ENCODE results near the gene CACNG4. TPM values are rescaled to one million over a fixed set of nuclear protein-coding genes. Genes with fewer than 3 reads are reported as not detected.

Gene CACNG4
- total RNA-seq, 1 donor from 2014 or later, result 0.34 TPM

DNA sequence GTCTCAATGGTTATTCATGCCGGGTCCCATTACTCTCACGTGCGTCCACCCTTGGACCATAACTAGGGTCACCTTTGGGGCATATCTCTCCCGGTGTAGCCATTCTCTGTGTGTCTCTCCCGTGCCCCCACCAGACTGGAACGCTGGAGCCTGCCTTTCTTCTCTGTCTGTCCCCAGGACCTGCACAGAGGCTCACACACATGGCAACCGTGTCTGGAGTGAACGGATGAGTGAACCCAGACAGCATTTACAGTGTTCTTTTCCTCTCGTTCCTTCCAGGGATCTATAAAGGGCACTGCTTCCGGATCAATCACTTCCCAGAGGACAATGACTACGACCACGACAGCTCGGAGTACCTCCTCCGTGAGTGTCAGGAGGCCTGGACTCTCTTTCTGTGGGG lies 53.4 kb downstream of the CACNG4 start:
- Histone ChIP-seq H3K79me2 (ENCODE audit: low read depth) (no peaks in the 10 kb centered on the region), H2AFZ (replicated peaks) (peak overlapping the region; percentile 57), H4K20me1 (ENCODE audit: low read depth) (no peaks in the 10 kb centered on the region), H3K4me2 (no peak overlapping the region), H3K9me3 (ENCODE audit: low read depth) (no peaks in the 10 kb centered on the region), H3F3A (ENCODE audit: low read depth) (no peaks in the 10 kb centered on the region), H3K4me1 (peaks cover 9% of the 10 kb centered on the region), H3K27ac (no peak overlapping the region), H3K9ac (no peak overlapping the region), H3K4me3 (no peak overlapping the region), H3K27me3 (no peaks in the 10 kb centered on the region), H3K36me3 (no peaks in the 10 kb centered on the region)
- H3K27ac Mint-ChIP-seq, result peak overlapping the region; percentile 91
- no peak for DNase-seq (ENCODE audit: low spot score)
- peaks cover 16% of the 10 kb centered on the region for H3K4me1 Mint-ChIP-seq
- H3K36me3 Mint-ChIP-seq, result peaks cover 23% of the 10 kb centered on the region
- no peak overlapping the region for H3K4me3 Mint-ChIP-seq
- no peak for TF ChIP-seq EZH2 (IDR thresholded peaks at IDR 0.05)
- no peak for TF ChIP-seq CTCF (IDR thresholded peaks at IDR 0.05)
- no peak for TF ChIP-seq EZH2phosphoT487 (IDR thresholded peaks at IDR 0.05)
- H3K9me3 Mint-ChIP-seq, result no peaks in the 10 kb centered on the region
- H3K27me3 Mint-ChIP-seq (ENCODE audit: insufficient read depth, low read depth), result peaks cover 3% of the 10 kb centered on the region

GRCh38 chr17:67018471-67019434 lies 54.2 kb downstream of the CACNG4 start:
- no peak for TF ChIP-seq EZH2 (IDR thresholded peaks at IDR 0.05)
- TF ChIP-seq CTCF (IDR thresholded peaks at IDR 0.05), result no peak
- no peak for TF ChIP-seq EZH2phosphoT487 (IDR thresholded peaks at IDR 0.05)
- Mint-ChIP-seq H3K36me3 (peaks cover 18% of the 10 kb centered on the region), H3K4me1 (peaks cover 16% of the 10 kb centered on the region), H3K27ac (peak overlapping the region; percentile 91), H3K9me3 (no peaks in the 10 kb centered on the region), H3K4me3 (no peak overlapping the region), H3K27me3 (ENCODE audit: insufficient read depth, low read depth) (peaks cover 3% of the 10 kb centered on the region)
- Histone ChIP-seq H3K27ac (no peak overlapping the region), H3K79me2 (ENCODE audit: low read depth) (no peaks in the 10 kb centered on the region), H3K27me3 (no peaks in the 10 kb centered on the region), H3K9ac (no peak overlapping the region), H3K4me3 (no peak overlapping the region), H3F3A (ENCODE audit: low read depth) (no peaks in the 10 kb centered on the region), H3K4me1 (peaks cover 9% of the 10 kb centered on the region), H3K36me3 (no peaks in the 10 kb centered on the region), H2AFZ (replicated peaks) (peak overlapping the region; percentile 57), H3K4me2 (peak overlapping the region; percentile 45), H3K9me3 (ENCODE audit: low read depth) (no peaks in the 10 kb centered on the region), H4K20me1 (ENCODE audit: low read depth) (no peaks in the 10 kb centered on the region)
- DNase-seq (ENCODE audit: low spot score), result no peak

DNA sequence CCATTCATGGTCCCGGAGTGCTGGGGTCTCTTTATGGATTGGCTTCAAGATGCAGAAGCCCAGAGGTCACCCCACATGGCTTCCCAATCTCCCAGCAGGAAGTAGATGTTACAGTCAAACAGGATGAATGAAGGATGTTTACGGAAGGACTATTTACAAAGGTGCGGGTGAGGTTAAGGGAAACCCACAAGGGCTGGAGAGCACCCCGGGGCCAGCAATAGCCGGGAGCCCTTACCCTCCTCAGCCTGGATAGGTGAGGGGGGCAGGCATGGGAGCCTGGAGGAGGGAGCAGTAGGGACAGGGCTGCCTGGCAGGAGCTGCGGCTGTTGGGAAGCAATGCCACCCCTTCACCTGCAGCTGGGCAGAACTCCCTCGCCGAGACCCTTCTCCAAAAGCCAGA lies 55.3 kb downstream of the CACNG4 start:
- no peaks in the 10 kb centered on the region for H4K20me1 ChIP-seq (ENCODE audit: low read depth)
- Mint-ChIP-seq H3K4me1 (peaks cover 16% of the 10 kb centered on the region), H3K9me3 (no peaks in the 10 kb centered on the region), H3K27me3 (ENCODE audit: insufficient read depth, low read depth) (peaks cover 3% of the 10 kb centered on the region), H3K36me3 (peaks cover 18% of the 10 kb centered on the region), H3K27ac (no peak overlapping the region), H3K4me3 (no peak overlapping the region)
- H3K4me3 ChIP-seq, result no peak overlapping the region
- no peaks in the 10 kb centered on the region for H3F3A ChIP-seq (ENCODE audit: low read depth)
- TF ChIP-seq EZH2 (IDR thresholded peaks at IDR 0.05) (no peak), EZH2phosphoT487 (IDR thresholded peaks at IDR 0.05) (no peak), CTCF (IDR thresholded peaks at IDR 0.05) (no peak)
- no peaks in the 10 kb centered on the region for H3K79me2 ChIP-seq (ENCODE audit: low read depth)
- no peak overlapping the region for H2AFZ ChIP-seq (replicated peaks)
- H3K9ac ChIP-seq, result no peak overlapping the region
- H3K27me3 ChIP-seq, result no peaks in the 10 kb centered on the region
- H3K36me3 ChIP-seq, result no peaks in the 10 kb centered on the region
- peaks cover 9% of the 10 kb centered on the region for H3K4me1 ChIP-seq
- no peak overlapping the region for H3K27ac ChIP-seq
- no peak overlapping the region for H3K4me2 ChIP-seq
- no peak for DNase-seq (ENCODE audit: low spot score)
- no peaks in the 10 kb centered on the region for H3K9me3 ChIP-seq (ENCODE audit: low read depth)
